ENCODE results near the gene FGF19.

FGF19 gene

GRCh38 chr11:69654001-69654659 is 49.7 kb downstream of the FGF19 start:
- DNase-seq, result no peak

GRCh38 chr11:69653406-69653960 is 50.3 kb downstream of the FGF19 start:
- no peak for DNase-seq

GRCh38 chr11:69652999-69653398 is 50.8 kb downstream of the FGF19 start:
- no peak for DNase-seq

- DNase-seq, result no peak
Measured at GRCh38 chr11:69651834-69652620, 51.8 kb downstream of the FGF19 start.

GRCh38 chr11:69650832-69651344 is 52.9 kb downstream of the FGF19 start:
- DNase-seq, result no peak

- DNase-seq, result no peak
Measured at GRCh38 chr11:69650081-69650831, 53.6 kb downstream of the FGF19 start.

- DNase-seq, result no peak
Measured at GRCh38 chr11:69649576-69649900, 54.3 kb downstream of the FGF19 start.

GRCh38 chr11:69648679-69649575 is 54.9 kb downstream of the FGF19 start:
- no peak for DNase-seq

Data from cerebellar nuclear complex (tissue), 1 donor.